Measurements from ENCODE around the gene NIPAL4. TPM values are rescaled to one million over a fixed set of nuclear protein-coding genes. Genes with fewer than 3 reads are reported as not detected.
A peak's percentile ranks its signal among the peaks of the same experiment; 100 is the strongest.

NIPAL4 gene
- total RNA-seq, 2 donors from 2014 or later, result 0.27 to 0.49 TPM

DNA sequence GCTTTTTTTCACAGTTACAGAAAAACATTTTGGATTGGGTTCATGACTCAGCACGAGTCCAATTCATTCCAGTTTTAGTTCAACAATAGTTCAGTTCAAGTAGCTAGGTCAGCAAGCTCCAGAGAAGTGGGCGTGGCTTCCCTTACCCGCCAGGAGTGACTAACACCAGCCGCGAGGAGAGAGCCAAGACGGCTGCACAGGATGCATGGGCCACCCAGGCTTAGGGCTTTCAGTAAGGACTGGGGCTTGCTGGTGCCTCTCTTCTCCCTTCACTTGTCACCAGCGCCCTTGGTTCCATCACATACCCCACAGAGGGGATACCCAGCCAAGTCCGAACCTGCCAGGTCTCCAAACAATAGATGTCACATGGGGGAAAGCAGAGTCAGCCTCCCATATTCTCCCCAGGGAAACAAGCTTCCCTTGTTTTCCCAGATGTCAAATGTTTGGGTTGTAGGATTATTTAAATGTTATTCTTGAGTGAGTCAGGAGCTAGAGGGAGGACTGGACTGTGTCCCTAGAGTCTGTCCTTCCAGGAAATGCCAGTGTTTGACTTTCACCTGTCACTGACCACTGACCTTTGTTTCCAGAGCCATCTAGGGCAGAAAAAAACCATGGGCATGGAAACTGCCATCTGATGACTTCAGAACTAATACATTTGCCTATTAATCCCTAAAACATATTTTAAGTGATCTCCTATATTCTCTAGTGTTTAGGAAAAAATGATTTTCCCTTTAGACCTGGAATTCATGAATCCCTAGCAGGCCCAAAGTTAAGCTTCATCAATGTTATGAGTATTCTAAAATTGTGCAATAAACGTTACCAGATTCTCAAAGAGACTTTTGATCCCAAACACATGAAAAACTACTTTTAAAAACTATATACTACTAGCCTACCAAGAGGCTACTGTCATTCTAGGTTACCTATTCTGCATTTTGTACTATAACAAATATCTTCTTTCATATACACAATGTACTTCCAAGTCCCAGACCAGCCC is 51.9 kb downstream of the NIPAL4 start:
- peak overlapping the region; percentile 16 for H3K4me3 ChIP-seq
- no peaks in the 10 kb centered on the region for H3K9me3 ChIP-seq
- H3K4me1 ChIP-seq (ENCODE audit: control insufficient read depth in 1 of 2, low read depth in 2 of 2), result peaks cover 28 to 59% of the 10 kb centered on the region in 2 donors
- TF ChIP-seq, protein P1, sequence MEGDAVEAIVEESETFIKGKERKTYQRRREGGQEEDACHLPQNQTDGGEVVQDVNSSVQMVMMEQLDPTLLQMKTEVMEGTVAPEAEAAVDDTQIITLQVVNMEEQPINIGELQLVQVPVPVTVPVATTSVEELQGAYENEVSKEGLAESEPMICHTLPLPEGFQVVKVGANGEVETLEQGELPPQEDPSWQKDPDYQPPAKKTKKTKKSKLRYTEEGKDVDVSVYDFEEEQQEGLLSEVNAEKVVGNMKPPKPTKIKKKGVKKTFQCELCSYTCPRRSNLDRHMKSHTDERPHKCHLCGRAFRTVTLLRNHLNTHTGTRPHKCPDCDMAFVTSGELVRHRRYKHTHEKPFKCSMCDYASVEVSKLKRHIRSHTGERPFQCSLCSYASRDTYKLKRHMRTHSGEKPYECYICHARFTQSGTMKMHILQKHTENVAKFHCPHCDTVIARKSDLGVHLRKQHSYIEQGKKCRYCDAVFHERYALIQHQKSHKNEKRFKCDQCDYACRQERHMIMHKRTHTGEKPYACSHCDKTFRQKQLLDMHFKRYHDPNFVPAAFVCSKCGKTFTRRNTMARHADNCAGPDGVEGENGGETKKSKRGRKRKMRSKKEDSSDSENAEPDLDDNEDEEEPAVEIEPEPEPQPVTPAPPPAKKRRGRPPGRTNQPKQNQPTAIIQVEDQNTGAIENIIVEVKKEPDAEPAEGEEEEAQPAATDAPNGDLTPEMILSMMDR (IDR thresholded peaks at IDR 0.05), result no peak
- no peaks in the 10 kb centered on the region for H3K27me3 ChIP-seq (replicated peaks; ENCODE audit: insufficient read depth)
- DNase-seq (ENCODE audit: low spot score) (peak; percentile 94), ATAC-seq (ENCODE audit: insufficient number of reproducible peaks, low FRiP score, low read depth) (peak; percentile 96)
- peaks cover 4% of the 10 kb centered on the region for H3K36me3 ChIP-seq
- H3K27ac ChIP-seq, result peak overlapping the region; percentile 78 to 82

DNA sequence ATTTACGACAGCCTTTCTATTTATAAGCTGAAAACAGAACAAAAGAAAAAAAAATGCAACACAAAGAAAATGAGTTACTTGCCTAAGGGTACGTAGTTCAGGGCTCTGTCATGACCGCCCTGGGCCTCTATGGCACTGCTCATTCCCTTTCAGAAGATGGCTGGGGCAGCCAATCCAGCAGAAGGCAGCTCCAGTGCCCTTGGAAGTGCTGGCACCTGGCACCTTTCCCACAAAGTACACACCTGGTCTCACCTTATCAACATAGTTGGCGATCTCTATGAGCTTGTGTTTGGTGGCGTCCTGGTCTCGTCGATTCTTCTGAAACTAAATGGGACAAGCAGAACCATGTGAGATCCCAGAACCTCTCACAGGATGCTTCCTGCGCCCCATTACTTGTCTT is 53.2 kb downstream of the NIPAL4 start:
- no peak for DNase-seq (ENCODE audit: low spot score)
- peaks cover 32 to 67% of the 10 kb centered on the region in 2 donors for H3K4me1 ChIP-seq (ENCODE audit: control insufficient read depth in 1 of 2, low read depth in 2 of 2)
- H3K36me3 ChIP-seq, result peaks cover 4% of the 10 kb centered on the region
- H3K4me3 ChIP-seq, result no peak overlapping the region
- ATAC-seq (ENCODE audit: insufficient number of reproducible peaks, low FRiP score, low read depth), result no peak
- H3K27ac ChIP-seq, result peak overlapping the region in 1 of 2 donors; percentile 82
- H3K27me3 ChIP-seq (replicated peaks; ENCODE audit: insufficient read depth), result no peaks in the 10 kb centered on the region
- TF ChIP-seq, protein P1 (IDR thresholded peaks at IDR 0.05), result no peak
- H3K9me3 ChIP-seq, result no peaks in the 10 kb centered on the region

DNA sequence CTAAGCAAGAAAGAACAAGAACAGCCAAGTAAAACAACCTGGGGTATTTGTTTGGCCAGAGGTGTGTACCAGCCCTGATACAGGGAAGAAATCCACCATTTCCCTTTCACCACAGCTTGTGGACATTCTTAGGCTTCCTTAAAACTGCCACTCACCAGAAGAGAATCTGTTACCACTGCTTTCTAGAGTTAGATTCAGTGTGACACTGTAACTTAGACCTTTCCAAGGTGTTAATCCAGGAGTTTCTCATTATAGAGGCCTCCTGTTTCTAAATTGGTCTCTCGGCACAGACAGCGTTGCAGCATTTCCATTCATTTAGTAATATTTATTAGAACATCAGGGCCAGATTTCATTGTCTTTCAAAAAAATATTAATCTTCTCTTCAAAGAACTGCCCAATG is 55.0 kb downstream of the NIPAL4 start:
- Histone ChIP-seq H3K9me3 (no peaks in the 10 kb centered on the region), H3K4me3 (no peak overlapping the region), H3K27me3 (replicated peaks; ENCODE audit: insufficient read depth) (no peaks in the 10 kb centered on the region), H3K4me1 (ENCODE audit: control insufficient read depth in 1 of 2, low read depth in 2 of 2) (peaks cover 32 to 67% of the 10 kb centered on the region in 2 donors), H3K27ac (peak overlapping the region in 1 of 2 donors; percentile 22), H3K36me3 (peaks cover 3% of the 10 kb centered on the region)
- ATAC-seq (ENCODE audit: insufficient number of reproducible peaks, low FRiP score, low read depth), result no peak
- no peak for DNase-seq (ENCODE audit: low spot score)
- TF ChIP-seq, protein P1 (IDR thresholded peaks at IDR 0.05), result no peak

DNA sequence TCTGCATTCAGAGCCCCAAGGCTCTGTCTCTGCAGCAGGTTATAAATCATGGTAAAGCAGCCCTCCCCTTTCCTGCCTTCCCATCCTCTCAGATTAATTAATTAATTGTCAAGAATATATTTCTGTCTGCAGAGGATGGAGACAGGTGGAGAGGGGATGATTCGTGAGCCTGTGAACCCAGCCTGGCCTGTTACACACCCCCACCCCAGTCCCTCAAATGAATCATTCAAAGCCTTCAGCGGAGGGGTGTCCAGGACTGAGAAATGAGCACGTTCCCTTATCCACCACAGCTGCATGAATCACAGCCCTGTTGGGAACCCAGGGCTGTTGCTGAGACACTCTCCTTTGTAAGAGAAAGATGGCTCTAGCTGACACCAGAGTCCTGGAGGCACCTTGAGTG is 56.0 kb downstream of the NIPAL4 start:
- Histone ChIP-seq H3K9me3 (no peaks in the 10 kb centered on the region), H3K27ac (peak overlapping the region; percentile 74 to 77), H3K27me3 (replicated peaks; ENCODE audit: insufficient read depth) (no peaks in the 10 kb centered on the region), H3K4me3 (no peak overlapping the region), H3K36me3 (peaks cover 3% of the 10 kb centered on the region), H3K4me1 (ENCODE audit: control insufficient read depth in 1 of 2, low read depth in 2 of 2) (peaks cover 30 to 67% of the 10 kb centered on the region in 2 donors)
- ATAC-seq (ENCODE audit: insufficient number of reproducible peaks, low FRiP score, low read depth) (no peak), DNase-seq (ENCODE audit: low spot score) (no peak)
- TF ChIP-seq, protein P1 (IDR thresholded peaks at IDR 0.05), result no peak

DNA sequence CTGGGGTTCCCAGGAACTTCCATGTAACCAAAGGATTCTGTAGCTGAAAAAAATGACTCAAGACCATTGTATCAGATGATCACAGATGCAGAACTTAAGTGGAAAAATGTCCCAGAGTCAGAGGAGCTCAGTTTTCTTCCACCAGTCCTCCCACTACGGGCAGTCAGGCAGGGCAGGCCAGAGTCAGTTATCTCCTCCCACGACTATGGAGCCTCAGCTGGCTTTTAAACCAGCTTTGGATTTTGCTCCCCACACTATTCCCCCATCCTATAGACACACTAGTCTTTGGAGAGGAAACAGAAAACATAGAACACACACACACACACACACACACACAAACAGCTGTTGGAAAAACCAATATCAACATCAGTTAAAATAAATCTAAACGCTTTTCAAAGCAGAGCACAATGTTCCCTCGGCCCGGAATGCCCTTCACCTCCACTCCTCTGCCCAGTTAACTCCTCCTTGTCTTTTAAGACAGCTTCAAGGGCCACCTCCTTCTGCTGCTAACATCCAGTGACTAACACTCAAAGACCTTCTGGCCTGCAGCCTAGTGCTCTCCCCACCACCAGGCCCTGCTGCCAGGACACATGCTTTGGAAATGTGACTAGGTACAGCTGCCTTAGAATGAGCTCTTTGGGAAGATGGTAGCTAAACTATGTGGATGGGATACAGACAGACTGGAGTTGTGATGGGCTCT is 56.8 kb downstream of the NIPAL4 start:
- H3K4me1 ChIP-seq (ENCODE audit: control insufficient read depth in 1 of 2, low read depth in 2 of 2), result peaks cover 27 to 69% of the 10 kb centered on the region in 2 donors
- no peaks in the 10 kb centered on the region for H3K27me3 ChIP-seq (replicated peaks; ENCODE audit: insufficient read depth)

More for the DNA sequence above, 56.8 kb downstream of the NIPAL4 start:
- ATAC-seq (ENCODE audit: insufficient number of reproducible peaks, low FRiP score, low read depth) (peak; percentile 79), DNase-seq (ENCODE audit: low spot score) (peak; percentile 70)
- Histone ChIP-seq H3K4me3 (no peak overlapping the region), H3K27ac (peak overlapping the region; percentile 74 to 77), H3K36me3 (peaks cover 3% of the 10 kb centered on the region), H3K9me3 (no peaks in the 10 kb centered on the region)
- TF ChIP-seq, protein P1 (IDR thresholded peaks at IDR 0.05), result no peak
